Measurements from ENCODE around the gene SCARB1.

SCARB1 gene

DNA sequence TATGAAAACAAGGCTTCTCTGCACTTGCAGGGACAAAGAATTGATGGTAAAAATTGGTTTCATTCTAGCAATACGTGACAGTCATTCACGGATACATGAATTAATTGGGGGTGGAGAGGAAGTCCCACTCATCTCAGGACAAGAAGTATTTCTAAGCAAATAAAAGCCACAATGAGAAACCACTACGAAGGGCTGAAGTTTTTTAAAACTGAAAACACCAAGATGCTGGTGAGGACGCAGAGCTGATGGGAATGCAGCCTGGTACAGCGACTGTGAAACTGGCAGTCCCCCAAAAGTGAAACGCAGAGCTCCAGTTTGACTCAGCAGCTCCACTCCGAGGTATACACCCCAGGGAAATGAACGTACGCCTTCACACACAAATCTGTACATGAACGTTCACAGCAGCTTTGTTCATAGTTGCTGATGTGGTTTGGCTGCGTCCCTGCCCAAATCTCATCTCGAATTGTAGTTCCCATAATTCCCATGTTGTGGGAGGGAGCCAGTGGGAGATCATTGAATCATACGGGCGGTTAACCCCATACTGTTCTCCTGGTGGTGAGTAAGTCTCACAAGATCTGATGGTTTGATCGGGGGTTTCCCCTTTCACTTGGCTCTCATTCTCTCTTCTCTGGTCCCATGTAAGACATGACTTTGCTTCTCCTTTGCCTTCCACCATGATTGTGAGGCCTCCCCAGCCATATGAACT is 89.0 kb downstream of the SCARB1 start:
- DNase-seq (ENCODE audit: low spot score): peak; percentile 86

DNA sequence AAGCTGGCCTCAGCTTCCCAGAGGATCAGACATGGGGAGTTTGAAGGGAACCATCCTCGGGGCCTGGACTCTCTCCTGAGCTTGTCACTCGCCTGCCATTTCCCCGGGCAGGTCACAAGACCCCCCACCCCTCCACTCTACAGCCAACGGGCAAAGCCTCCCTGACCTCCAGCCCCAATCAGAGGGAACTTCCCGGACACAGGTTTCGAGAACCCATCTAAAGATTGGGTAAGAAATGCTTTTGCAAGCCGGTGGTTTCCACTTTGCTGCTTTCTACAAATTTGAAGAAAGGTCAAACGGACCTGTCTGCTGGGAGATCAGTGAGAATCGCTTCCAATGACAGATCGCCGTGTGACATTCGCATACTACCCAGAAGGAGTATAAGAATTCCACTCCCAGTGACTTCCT is 89.6 kb downstream of the SCARB1 start:
- DNase-seq (ENCODE audit: low spot score): no peak

DNA sequence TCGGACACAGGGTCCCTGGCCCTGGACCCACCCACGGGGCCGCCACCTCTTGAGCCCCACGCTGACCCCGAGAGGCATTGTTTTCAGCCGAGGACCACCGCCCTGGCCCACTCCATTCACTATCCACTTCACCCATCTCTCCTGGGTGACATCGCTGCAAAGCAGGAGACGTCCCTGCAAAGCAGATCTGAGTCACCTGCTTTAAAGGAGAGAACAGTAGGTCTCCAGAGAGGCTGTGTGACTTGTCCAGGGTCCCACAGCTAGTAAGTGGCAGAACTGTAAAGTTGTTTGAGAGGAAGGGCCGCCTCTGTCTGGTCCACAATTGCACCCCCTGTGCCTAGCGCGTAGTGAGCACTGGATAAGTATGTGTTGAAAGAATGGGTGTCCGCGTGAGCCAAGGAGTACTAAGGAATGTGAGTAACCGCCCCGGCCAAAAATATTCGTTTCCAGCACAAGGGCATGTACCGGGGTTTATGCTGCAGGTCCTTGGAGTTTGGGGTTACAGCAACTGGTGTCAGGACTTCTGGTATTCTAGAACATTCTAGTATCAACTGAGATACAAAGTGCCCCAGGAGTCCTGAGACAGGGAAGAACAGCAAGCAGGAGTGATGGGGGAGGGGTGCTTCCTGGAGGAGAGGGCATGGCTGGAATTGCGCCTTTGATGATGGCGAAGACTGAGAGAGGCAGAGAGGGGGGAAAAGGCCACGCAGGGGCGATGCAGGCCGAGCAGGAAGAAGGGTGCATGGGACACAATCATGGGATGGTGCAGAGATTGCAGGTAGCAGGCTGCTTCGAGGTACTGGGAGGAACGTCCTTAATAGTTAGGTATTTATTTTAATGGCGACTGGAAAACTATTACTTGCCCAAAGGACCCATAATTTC is 91.1 kb downstream of the SCARB1 start:
- no peak for DNase-seq (ENCODE audit: low spot score)

DNA sequence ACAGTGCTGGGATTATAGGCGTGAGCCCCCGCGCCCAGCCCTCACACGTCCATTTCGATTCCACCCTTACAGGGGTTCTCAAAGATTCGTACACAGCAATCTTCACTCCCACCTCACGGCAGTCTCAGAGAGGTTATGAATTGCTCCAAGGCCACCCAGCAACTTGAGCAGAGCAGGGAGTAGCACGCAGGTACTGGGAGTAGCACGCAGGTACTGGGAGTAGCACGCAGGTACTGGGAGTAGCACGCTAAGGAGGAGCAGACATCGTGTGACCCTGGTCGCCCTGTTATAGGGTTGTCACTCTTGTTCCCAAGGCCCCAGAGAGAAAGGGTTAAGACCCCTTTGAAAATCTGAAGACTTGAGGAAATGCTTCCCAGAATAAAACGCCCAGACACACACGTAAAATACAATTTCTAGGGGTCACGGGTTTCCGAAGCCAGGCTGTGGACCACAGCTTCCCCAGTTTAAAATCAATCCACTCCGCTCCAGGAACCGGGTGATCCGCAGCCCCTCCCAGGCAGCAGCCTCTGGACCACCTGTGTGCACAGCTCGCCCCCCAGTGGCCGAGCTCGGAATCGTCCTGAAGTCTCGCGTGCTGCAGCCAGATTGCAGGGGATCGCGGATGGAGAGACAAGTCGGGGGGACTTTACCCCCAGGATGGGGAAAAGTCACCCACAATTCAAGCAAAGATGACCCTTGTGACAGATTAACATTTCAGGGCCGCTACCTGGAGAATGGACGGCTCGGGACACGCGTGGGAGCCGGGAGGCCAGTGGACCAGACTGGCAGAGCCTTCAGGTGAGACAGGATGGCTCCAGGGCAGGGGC is 92.0 kb downstream of the SCARB1 start:
- peak; percentile 91 for DNase-seq (ENCODE audit: low spot score)

DNA sequence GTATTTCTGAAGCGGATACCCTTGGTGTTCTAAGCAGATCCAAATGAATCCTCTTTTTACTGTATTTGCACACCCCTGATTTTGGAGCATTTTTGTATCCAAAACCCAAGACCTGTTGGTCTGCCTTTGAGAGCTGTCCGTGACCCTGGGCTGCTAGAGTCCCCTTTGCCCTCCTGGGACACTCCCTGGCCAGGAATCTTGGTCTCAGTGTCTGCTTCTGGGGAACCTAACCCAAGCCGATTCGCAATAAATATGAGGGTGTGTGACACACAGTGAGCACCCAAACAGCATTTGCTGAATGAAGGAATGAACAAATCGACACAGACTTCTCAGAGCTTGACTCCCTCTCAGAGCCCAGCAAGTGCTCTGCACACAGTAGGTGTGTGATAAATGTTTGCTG is 92.9 kb downstream of the SCARB1 start:
- no peak for DNase-seq (ENCODE audit: low spot score)

DNA sequence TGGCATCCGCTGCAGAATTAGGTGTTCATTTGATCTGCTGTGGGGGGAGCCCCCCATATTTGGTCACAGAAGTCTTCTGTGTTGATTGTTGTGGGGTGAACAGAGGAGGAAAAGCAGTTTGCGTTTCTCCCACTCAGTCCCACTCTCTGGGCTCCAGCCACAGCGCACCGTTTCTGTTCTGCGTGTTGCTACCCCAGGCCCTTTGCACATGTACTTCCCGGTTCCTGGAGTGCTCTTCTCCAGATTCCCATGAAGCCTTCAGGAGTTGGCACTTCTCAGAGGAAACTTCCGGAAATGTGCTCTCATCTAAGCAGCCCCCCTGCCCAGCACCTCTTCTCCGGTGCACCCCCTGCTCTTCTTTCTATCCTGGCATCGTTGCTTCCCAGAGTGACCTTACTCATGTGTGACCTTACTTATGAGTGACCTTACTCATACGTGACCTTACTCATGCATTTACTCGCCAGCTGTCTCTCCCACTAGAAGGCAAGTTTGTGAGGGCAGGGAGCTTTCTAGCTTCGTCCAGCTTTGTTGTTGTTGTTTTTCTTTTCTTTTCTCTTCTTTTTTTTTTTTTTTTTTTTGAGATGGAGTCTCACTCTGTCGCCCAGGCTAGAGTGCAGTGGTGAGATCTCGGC is 93.7 kb downstream of the SCARB1 start:
- DNase-seq (ENCODE audit: low spot score): no peak

DNA sequence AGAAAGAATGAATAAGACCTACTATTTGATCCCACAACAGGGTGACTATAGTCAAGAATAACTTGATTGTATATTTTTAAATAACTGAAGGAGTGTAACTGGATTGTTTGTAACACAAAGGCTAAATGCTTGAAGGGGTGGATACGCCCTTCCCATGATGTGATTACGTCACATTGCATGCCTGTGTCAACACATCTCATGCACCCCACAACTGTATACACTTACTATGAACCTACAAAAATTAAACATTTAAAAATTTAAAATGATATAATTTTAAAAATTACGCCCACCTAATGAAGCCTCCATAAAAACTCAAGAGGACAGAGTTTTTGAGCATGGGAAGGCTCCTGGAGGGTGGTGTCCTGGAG is 94.5 kb downstream of the SCARB1 start:
- no peak for DNase-seq (ENCODE audit: low spot score)

DNA sequence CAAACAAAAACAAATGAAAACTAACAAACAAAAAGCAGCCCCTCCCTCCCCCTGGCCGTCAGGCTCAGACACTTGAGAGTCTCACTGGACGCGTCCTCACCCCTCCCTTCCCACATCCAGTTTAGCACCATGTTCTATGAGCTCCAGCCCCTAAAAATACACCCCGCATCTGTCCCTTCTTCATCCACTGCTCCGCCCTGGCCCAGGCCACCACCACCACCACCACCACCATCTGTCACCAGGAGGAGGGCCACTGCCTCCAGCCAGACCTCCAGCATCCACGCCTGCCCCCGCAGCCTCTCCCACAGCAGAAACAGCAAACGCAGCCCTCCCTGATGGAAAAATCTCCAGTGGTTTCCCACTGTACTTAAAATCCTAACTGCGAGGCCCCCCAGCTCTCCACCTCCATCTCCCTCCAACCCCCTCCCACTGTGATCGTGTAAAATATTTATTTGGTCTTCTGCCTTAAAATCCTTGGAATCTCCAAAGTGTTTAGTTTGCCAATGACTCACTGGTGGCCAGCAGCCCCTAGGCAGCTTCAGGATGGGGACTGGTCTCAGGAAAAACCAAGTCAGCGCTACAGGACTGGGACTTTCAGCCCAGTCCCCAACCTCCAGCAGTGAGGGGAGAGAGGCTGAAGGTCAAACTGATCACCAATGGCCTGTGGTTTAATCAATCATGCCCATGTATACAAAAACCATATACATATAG is 95.1 kb downstream of the SCARB1 start:
- DNase-seq (ENCODE audit: low spot score): no peak

DNA sequence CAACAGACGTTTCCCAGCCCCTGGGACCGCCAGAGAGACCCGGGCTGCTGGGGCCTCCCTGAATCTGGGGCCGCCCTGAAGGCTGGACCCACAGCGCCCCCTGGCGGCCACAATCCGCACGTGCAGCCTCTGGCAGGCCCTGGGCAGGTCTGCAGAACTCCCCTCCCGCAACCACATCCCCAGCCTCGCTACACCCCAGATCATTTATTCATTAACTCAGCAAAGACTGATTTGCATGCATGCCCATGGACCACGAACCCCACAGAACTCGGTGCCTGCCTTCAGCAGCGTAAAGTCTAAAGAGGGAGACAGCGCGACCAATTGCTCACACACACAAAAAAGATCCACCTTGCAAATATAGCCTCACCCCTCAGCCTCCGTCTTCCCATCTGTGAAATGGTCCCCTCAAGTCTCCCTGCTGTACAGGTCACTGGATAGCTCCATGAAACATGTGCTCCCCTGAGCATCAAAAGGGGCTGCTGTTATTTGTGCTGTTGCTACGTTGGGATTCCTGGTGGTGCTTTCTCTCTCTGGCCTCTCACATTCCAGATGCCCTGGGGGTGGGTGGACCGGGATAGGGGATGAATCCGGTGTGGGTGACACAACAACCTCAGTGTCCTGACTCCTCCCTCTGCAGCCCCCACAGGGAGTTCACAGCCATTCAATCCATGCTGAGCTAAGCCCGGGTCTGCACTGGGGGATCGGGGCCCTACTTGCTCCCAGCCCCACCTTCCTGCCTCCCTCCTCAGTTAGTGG is 96.4 kb downstream of the SCARB1 start:
- DNase-seq (ENCODE audit: low spot score): peak; percentile 80

DNA sequence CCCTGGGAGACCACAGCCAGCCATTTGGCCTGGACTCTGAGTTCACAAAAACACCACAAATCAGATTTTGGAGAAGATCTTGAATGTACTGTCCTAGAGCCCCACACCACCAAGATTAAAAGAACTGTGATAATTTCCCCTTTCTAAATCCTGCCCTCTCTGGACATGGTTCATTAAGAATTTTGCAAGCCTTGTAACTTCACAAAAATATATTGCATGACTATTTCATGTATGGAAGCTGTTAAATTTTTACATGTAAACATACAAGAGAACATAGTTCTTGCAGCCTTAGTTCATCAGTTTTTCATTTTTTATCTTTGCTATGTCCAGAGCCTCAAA is 97.0 kb downstream of the SCARB1 start:
- DNase-seq (ENCODE audit: low spot score): no peak

DNA sequence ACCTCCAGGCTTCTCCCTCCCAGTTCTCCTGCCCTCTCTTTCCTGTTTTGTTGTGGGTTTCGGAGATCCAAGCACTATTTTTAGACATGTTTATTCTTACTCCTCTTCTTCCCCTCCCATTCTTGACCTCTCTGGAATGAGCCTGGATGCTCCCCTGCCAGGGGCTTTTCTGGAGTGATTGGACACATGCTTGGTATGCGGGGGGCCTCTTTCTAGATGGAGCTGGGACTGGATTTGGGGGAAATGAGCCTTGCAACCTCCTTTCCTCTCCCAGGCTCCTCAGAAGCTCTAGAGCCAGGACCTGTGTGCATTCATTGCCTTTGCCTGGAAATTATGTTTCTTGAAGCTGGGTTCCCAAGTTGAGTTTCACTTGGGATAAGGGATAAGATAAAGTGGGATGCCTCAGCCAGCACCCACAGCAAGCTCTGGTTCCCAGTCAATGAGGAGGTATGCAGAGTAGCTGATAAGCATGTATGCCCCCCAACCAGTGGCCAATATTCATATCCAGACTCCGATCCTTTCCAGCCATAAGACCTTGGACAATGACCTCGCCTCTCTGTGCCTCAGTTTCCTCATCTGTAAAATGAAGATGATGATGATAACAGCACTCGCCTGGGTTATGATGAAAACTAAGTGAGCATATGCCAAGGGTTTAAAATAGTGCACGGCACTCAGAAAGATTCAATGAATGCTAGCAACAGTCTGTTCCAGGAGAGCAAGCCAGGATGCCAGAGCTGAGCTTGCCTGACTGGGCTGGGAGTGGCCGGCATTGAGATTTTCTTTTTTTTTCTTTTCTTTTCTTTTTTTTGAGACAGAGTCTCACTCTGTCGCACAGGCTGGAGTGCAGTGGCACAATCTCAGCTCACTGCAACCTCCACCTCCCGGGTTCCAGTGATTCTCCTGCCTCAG is 97.8 kb downstream of the SCARB1 start:
- no peak for DNase-seq (ENCODE audit: low spot score)

DNA sequence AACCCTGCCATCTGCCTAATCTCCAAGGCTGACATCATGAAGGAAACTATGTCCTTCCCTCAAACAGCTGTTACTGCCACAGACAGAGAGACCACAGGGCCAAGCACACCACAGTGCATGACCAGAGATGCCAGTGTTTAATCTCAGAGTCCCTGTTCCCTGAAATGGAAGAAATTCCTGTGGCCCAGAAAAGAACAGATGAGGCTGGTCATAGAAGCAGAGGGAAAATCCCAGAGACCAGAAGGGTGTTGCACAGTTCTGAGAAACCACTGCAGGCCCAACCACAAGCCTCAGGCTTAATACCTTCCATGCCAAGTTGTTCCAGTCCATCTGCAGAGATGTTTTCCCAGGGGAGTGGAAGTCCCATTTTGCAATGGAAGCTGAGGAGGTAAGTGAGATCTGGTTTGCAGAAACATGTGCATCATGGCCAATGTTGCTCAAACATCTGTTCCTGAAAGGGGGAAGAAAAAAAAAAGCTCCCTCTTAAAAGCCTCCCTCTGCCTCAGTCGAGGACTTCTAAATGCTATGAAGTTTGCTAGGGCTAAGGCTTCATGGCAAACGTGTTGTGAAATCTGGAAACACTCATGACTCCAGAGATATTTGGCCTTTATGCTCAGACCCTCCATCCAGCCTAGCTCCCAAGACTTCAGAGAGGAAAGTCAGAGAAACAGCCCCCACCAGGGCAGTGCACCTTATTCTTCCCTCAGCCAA is 98.6 kb downstream of the SCARB1 start:
- DNase-seq (ENCODE audit: low spot score): no peak

DNA sequence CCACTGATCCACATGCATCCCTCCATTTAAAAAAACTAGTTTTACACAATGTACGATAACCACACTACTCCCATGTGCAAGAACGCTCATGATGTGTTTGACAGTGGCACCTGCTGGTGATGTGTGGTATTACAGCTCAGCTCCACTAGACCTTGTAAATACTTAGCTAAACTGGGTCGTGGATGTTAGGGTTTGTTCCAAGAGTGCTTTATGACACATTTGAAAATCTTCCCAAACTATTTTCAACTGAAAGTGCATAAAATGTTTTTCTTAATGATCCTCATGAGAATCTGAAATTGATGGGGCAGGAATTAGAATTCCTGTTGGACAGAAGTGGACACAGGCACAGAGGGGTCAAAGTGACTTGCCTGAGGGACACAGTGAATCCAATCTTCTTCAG is 99.2 kb downstream of the SCARB1 start:
- DNase-seq (ENCODE audit: low spot score): no peak

DNA sequence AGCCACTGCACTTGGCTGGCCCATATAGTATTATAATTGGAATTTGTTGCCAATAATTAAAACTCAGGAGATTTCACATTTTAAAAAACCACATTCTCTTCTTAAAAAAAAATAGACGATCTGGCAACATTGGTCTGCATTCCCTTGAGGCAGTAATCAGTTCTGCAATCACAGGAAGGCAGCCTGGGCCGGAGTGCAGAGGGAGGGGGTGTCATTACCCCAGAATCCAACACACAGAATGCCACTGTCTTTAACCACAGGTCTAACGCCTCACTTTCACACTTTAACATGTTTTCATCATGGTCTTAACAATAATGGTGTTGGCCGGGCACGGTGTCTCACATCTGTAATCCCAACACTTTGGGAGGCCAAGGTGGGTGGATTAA is 100.1 kb downstream of the SCARB1 start:
- no peak for DNase-seq (ENCODE audit: low spot score)

DNA sequence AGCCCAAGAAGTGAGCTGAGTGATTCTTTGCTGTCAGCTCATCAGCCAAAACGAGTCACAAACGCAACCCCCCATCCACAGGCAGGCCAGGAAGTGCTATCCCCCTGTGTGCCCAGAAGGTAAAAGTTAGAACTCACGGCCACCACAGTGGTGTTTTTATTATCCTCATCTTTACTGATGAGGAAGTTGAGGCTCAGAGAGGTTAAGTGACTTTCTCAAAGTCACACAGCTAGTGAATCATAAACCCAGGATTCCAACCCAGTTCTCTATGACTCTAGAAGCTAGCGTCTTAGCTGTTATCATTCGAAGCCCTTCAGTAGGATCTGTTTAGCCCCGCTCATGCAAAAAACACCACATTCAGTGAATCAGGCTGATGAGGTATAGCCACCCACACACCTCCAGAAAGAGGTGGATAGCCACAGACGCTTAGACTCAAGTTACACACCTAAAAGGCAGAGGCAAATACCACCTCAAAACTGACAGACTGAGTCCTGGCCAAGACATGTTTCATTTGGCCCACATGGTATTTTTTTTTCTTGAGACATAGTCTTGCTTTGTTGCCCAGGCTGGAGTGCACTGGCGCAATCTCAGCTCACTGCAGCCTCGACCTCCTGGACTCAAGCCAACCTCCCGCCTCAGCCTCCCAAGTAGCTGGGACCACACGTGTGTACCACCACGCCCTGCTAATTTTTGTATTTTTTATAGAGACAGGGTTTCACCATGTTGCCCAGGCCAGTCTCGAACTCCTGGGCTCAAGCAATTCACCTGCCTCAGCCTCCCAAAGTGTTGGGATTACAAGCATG is 100.7 kb downstream of the SCARB1 start:
- no peak for DNase-seq (ENCODE audit: low spot score)

DNA sequence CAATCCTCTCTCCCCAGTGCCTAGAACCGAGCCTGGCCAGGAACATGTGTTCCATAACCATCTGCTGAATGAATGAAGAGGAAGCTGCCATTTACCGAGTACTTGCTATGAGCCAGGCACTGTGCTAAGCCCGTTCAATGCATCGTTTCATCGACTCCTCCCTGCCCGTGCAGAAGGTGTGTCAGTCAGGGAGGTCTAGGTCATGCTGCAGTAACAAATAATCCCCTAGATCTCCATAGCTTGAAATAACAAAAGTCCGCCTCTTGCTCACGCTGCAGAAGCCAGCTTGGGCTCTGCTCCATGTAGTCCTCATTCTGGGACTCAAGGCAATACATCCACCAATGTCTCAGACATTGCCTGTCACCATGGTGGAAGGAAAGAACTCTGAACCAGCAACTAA is 101.3 kb downstream of the SCARB1 start:
- no peak for DNase-seq (ENCODE audit: low spot score)

DNA sequence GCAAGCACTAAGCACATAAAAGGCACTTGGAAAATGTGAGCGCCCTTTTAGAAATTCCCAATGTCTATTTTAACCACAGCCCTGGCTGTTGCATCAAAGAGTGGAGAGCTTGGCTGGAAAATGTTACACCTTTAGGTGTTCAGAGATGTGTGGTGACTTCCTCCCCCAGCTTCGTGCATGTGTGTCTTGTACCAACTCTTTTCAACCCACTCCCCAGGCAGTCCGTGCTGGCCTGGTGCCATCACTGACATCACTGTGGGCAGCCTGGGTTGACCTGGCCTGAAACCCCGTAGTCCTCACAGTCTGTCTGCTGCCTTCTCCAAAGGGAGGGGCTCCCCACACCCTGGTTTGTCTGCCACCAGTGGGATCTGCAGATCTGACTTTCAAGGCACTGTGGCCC is 101.8 kb downstream of the SCARB1 start:
- no peak for DNase-seq (ENCODE audit: low spot score)

DNA sequence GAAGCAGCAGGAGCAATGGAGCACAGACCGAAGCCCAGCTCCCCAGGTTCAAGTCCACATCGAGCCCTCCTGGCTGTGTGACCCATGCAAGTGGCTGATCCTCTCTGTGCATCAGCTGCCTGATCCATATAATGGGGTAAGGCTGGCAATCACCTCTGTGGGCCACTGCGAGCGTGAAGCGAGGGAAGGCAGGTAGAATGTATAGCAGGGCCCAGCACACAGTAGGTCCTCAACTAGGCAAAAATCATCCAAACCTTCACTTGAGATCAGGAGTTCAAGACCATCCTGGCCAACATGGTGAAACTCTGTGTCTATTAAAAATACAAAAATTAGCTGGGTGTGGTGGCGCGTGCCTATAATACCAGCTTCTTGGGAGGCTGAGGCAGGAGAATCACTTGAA is 102.6 kb downstream of the SCARB1 start:
- no peak for DNase-seq (ENCODE audit: low spot score)
